HEK293 (cell line): Measurements from ENCODE around the gene TMEM243.
"Not testable (repeated sequence)": the region's sequence is repeated elsewhere in the genome, so short reads cannot be mapped to it uniquely, and the experiment has no call there.

Experiments
- CTCF ChIA-PET: fragments of 350-600 bp; formaldehyde crosslinking; extraction: SDS; loops from one replicate; lab custom pipeline; 2021; ENCODE audit warnings: antibody characterized with exemption; lab: Yijun Ruan, JAX
- POLR2A ChIA-PET: fragments of 300-600 bp; formaldehyde crosslinking; extraction: SDS; loops from one replicate; lab custom pipeline; 2020; ENCODE audit warnings: antibody characterized with exemption, inconsistent platforms; lab: Yijun Ruan, JAX
- H3K27ac ChIP-seq: fragments of 200-500 bp; sonication (Bioruptor generic); 2 replicates; pipeline ENCODE4 v1.5.1; 2014; ENCODE audit warnings: low read depth, low read length, control low read depth, inconsistent platforms; ENCODE audit errors: extremely low read depth
- H3K36me3 ChIP-seq, 2 experiments: fragments of 200-500 bp in 1 of 2; sonication (Bioruptor generic) in 1 of 2; 1 replicate in 1 of 2; 2 replicates in 1 of 2; pipeline ENCODE4 v1.5.1; 2014 to 2017; ENCODE audit warnings: inconsistent platforms in 2 of 2, low read length in 2 of 2; ENCODE audit not compliant: control insufficient read depth in 2 of 2, insufficient read depth in 1 of 2
- H3K4me1 ChIP-seq: fragments of 200-500 bp; sonication (Bioruptor generic); 2 replicates; pipeline ENCODE4 v1.5.1; 2014; ENCODE audit warnings: mild to moderate bottlenecking, low read length, inconsistent platforms; ENCODE audit not compliant: control insufficient read depth, insufficient read depth
- H3K4me3 ChIP-seq: 2 replicates; pipeline ENCODE4 v1.5.1; 2011; ENCODE audit warnings: low read depth, mild to moderate bottlenecking, control low read depth, low read length, moderate library complexity
- H3K9me3 ChIP-seq: fragments of 200-500 bp; sonication (Bioruptor generic); 2 replicates; pipeline ENCODE4 v1.5.1; 2014; ENCODE audit warnings: low read depth, low read length, inconsistent platforms; ENCODE audit not compliant: control insufficient read depth, insufficient read depth
- GLIS2 ChIP-seq: fragments of 450-650 bp; formaldehyde crosslinking; IDR thresholded peaks from 2 replicates; pipeline ENCODE4 v1.5.1; 2016; ENCODE audit warnings: missing biosample characterization, missing genetic modification characterization
- KLF1 ChIP-seq: fragments of 450-650 bp; formaldehyde crosslinking; IDR thresholded peaks from 2 replicates; pipeline ENCODE4 v1.5.1; 2016; ENCODE audit warnings: missing biosample characterization, missing genetic modification characterization
- MYNN ChIP-seq: fragments of 450-650 bp; formaldehyde crosslinking; IDR thresholded peaks from 2 replicates; pipeline ENCODE4 v1.5.1; 2016; ENCODE audit warnings: missing biosample characterization, missing genetic modification characterization, borderline replicate concordance
- RBAK ChIP-seq: fragments of 450-650 bp; formaldehyde crosslinking; IDR thresholded peaks from 2 replicates; pipeline ENCODE4 v1.5.1; 2016; ENCODE audit warnings: missing biosample characterization, missing genetic modification characterization
- SETDB1 ChIP-seq: IDR thresholded peaks from one replicate; pipeline ENCODE4 v1.6.1; 2017; ENCODE audit warnings: mild to moderate bottlenecking, low read length, moderate library complexity, mixed read lengths; ENCODE audit not compliant: insufficient read length
- ZNF155 ChIP-seq: fragments of 450-650 bp; formaldehyde crosslinking; IDR thresholded peaks from 2 replicates; pipeline ENCODE4 v1.5.1; 2016; ENCODE audit warnings: missing biosample characterization, missing genetic modification characterization
- ZNF157 ChIP-seq: fragments of 450-650 bp; formaldehyde crosslinking; IDR thresholded peaks from 2 replicates; pipeline ENCODE4 v1.5.1; 2016; ENCODE audit warnings: missing biosample characterization, missing genetic modification characterization
- ZNF513 ChIP-seq: fragments of 450-650 bp; IDR thresholded peaks from 2 replicates; pipeline ENCODE4 v1.5.1; 2018; ENCODE audit warnings: missing biosample characterization, missing genetic modification characterization
- ZNF549 ChIP-seq: fragments of 450-650 bp; IDR thresholded peaks from 2 replicates; pipeline ENCODE4 v1.5.1; 2018; ENCODE audit warnings: missing biosample characterization, missing genetic modification characterization, mild to moderate bottlenecking, inconsistent platforms, moderate library complexity
- ZNF600 ChIP-seq: fragments of 450-650 bp; formaldehyde crosslinking; IDR thresholded peaks from 2 replicates; pipeline ENCODE4 v1.5.1; 2016; ENCODE audit warnings: missing biosample characterization, missing genetic modification characterization
- TF ChIP-seq, protein P1 (sequence below): fragments of 450-650 bp; formaldehyde crosslinking; IDR thresholded peaks from 2 replicates; pipeline ENCODE4 v1.5.1; 2016; ENCODE audit warnings: missing biosample characterization, missing genetic modification characterization, borderline replicate concordance
- TF ChIP-seq, protein P2 (sequence below): fragments of 450-650 bp; formaldehyde crosslinking; IDR thresholded peaks from 2 replicates; pipeline ENCODE4; 2016; ENCODE audit warnings: missing biosample characterization, missing genetic modification characterization

Gene TMEM243

GRCh38 chr7:87253589-87254087 lies 34.1 kb upstream of the TMEM243 start:
- no peaks in the 10 kb centered on the region for H3K36me3 ChIP-seq
- ChIA-PET CTCF (interaction anchor here (1.3 kb wide), 1 partner anchor 16 kb away, joined by 3 read pairs; no protein-coding TSS in a partner anchor), POLR2A (no interaction called here)
- no peak overlapping the region for H3K27ac ChIP-seq
- no peak overlapping the region for H3K4me3 ChIP-seq
- no peak for TF ChIP-seq RBAK (tag by site-specific recombination)
- TF ChIP-seq ZNF600 (tag by site-specific recombination) = no peak
- TF ChIP-seq, protein P1, sequence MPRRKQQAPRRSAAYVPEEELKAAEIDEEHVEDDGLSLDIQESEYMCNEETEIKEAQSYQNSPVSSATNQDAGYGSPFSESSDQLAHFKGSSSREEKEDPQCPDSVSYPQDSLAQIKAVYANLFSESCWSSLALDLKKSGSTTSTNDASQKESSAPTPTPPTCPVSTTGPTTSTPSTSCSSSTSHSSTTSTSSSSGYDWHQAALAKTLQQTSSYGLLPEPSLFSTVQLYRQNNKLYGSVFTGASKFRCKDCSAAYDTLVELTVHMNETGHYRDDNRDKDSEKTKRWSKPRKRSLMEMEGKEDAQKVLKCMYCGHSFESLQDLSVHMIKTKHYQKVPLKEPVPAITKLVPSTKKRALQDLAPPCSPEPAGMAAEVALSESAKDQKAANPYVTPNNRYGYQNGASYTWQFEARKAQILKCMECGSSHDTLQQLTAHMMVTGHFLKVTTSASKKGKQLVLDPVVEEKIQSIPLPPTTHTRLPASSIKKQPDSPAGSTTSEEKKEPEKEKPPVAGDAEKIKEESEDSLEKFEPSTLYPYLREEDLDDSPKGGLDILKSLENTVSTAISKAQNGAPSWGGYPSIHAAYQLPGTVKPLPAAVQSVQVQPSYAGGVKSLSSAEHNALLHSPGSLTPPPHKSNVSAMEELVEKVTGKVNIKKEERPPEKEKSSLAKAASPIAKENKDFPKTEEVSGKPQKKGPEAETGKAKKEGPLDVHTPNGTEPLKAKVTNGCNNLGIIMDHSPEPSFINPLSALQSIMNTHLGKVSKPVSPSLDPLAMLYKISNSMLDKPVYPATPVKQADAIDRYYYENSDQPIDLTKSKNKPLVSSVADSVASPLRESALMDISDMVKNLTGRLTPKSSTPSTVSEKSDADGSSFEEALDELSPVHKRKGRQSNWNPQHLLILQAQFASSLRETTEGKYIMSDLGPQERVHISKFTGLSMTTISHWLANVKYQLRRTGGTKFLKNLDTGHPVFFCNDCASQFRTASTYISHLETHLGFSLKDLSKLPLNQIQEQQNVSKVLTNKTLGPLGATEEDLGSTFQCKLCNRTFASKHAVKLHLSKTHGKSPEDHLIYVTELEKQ (tag by site-specific recombination) = no peak
- TF ChIP-seq ZNF513 (tag by site-specific recombination) = no peak
- no peak for TF ChIP-seq ZNF549 (tag by site-specific recombination)
- TF ChIP-seq, all 188 proteins: peak for 0
- Histone ChIP-seq H3K4me1 (no peaks in the 10 kb centered on the region), H3K9me3 (no peaks in the 10 kb centered on the region)

- H3K9me3 ChIP-seq, H3K36me3 ChIP-seq, POLR2A ChIA-PET, H3K4me3 ChIP-seq, H3K4me1 ChIP-seq, H3K27ac ChIP-seq: not testable (repeated sequence)
- CTCF ChIA-PET = interaction anchor here (0.6 kb wide), 1 partner anchor 220 kb away, joined by 3 read pairs; no protein-coding TSS in a partner anchor
Observed at GRCh38 chr7:87245671-87246070, 26.1 kb upstream of the TMEM243 start.

GRCh38 chr7:87238464-87239051 lies 19.0 kb upstream of the TMEM243 start:
- ChIA-PET CTCF (interaction anchor here (0.6 kb wide), 1 partner anchor 1347 kb away, joined by 3 read pairs; no protein-coding TSS in a partner anchor), POLR2A (interaction anchor here (1.0 kb wide), 1 partner anchor 18 kb away, joined by 3 read pairs; no protein-coding TSS in a partner anchor)
- H3K36me3 ChIP-seq, H3K27ac ChIP-seq, H3K4me1 ChIP-seq, H3K9me3 ChIP-seq, H3K4me3 ChIP-seq: not testable (repeated sequence)

- CTCF ChIA-PET = interaction anchor here (0.6 kb wide), 1 partner anchor 270 kb away, joined by 7 read pairs; no protein-coding TSS in a partner anchor
- H3K9me3 ChIP-seq = no peaks in the 10 kb centered on the region
- no peak for TF ChIP-seq ZNF157 (tag by site-specific recombination)
- TF ChIP-seq ZNF155 = no peak
- TF ChIP-seq KLF1 (tag by site-specific recombination) = no peak
- TF ChIP-seq GLIS2 (tag by site-specific recombination) = no peak
- no peak for TF ChIP-seq SETDB1
- TF ChIP-seq, protein P2, sequence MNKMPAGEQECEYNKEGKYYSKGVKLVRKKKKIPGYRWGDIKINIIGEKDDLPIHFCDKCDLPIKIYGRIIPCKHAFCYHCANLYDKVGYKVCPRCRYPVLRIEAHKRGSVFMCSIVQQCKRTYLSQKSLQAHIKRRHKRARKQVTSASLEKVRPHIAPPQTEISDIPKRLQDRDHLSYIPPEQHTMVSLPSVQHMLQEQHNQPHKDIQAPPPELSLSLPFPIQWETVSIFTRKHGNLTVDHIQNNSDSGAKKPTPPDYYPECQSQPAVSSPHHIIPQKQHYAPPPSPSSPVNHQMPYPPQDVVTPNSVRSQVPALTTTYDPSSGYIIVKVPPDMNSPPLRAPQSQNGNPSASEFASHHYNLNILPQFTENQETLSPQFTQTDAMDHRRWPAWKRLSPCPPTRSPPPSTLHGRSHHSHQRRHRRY = no peak
- TF ChIP-seq MYNN (tag by site-specific recombination) = no peak
- no peak overlapping the region for H3K4me3 ChIP-seq
- no peaks in the 10 kb centered on the region for H3K36me3 ChIP-seq
- no peaks in the 10 kb centered on the region for H3K4me1 ChIP-seq
- no peak overlapping the region for H3K27ac ChIP-seq
- POLR2A ChIA-PET = no interaction called here
Observed at GRCh38 chr7:87234949-87235348, 15.4 kb upstream of the TMEM243 start.
